ENCODE results near the gene RELL1.

- no peak for TF ChIP-seq POLR2A (IDR thresholded peaks at IDR 0.05; ENCODE audit: low read depth, low read length)
- no peak for TF ChIP-seq POLR2AphosphoS5 (IDR thresholded peaks at IDR 0.05; ENCODE audit: low read depth, low read length)
- TF ChIP-seq TAF1 (IDR thresholded peaks at IDR 0.05; ENCODE audit: borderline replicate concordance, low read depth, low read length) = no peak
Measured at GRCh38 chr4:37697566-37697965, 11.4 kb upstream of the RELL1 start.

All from GM12892 (cell line).